ENCODE measurements around the gene GPR157.
"Not testable (repeated sequence)": the region's sequence is repeated elsewhere in the genome, so short reads cannot be mapped to it uniquely, and the experiment has no call there.

Gene GPR157

GRCh38 chr1:9118186-9118585 is 10.7 kb downstream of the GPR157 start:
- no peak for DNase-seq (ENCODE audit: low read depth)

GRCh38 chr1:9115351-9116205 is 13.3 kb downstream of the GPR157 start:
- no peak for DNase-seq (ENCODE audit: low read depth)

GRCh38 chr1:9112961-9113880 is 15.7 kb downstream of the GPR157 start:
- DNase-seq (ENCODE audit: low read depth), result no peak

GRCh38 chr1:9111957-9112356 is 16.9 kb downstream of the GPR157 start:
- no peak for DNase-seq (ENCODE audit: low read depth)

GRCh38 chr1:9111357-9111691 is 17.6 kb downstream of the GPR157 start:
- no peak for DNase-seq (ENCODE audit: low read depth)

- DNase-seq (ENCODE audit: low read depth), result peak; percentile 66
Observed at GRCh38 chr1:9110669-9111356, 18.1 kb downstream of the GPR157 start.

- DNase-seq (ENCODE audit: low read depth), result no peak
Observed at GRCh38 chr1:9108056-9108665, 20.7 kb downstream of the GPR157 start.

GRCh38 chr1:9107136-9107535 is 21.8 kb downstream of the GPR157 start:
- no peak for DNase-seq (ENCODE audit: low read depth)

GRCh38 chr1:9106286-9106685 is 22.6 kb downstream of the GPR157 start:
- no peak for DNase-seq (ENCODE audit: low read depth)

- no peak for DNase-seq (ENCODE audit: low read depth)
Observed at GRCh38 chr1:9105336-9105867, 23.5 kb downstream of the GPR157 start.

- peak; percentile 41 for DNase-seq (ENCODE audit: low read depth)
Observed at GRCh38 chr1:9101510-9102146, 27.3 kb downstream of the GPR157 start.

- DNase-seq (ENCODE audit: low read depth), result no peak
Observed at GRCh38 chr1:9100471-9101043, 28.3 kb downstream of the GPR157 start.

- no peak for DNase-seq (ENCODE audit: low read depth)
Observed at GRCh38 chr1:9099555-9099954, 29.3 kb downstream of the GPR157 start.

GRCh38 chr1:9097947-9098705 is 30.8 kb downstream of the GPR157 start:
- DNase-seq (ENCODE audit: low read depth), result no peak

- DNase-seq (ENCODE audit: low read depth), result no peak
Observed at GRCh38 chr1:9095818-9096217, 33.1 kb downstream of the GPR157 start.

- not testable (repeated sequence) for DNase-seq (ENCODE audit: low read depth)
Observed at GRCh38 chr1:9093996-9094595, 34.8 kb downstream of the GPR157 start.

- DNase-seq (ENCODE audit: low read depth), result no peak
Observed at GRCh38 chr1:9093581-9093980, 35.3 kb downstream of the GPR157 start.

GRCh38 chr1:9093091-9093490 is 35.8 kb downstream of the GPR157 start:
- no peak for DNase-seq (ENCODE audit: low read depth)

GRCh38 chr1:9088807-9089206 is 40.1 kb downstream of the GPR157 start:
- DNase-seq (ENCODE audit: low read depth), result no peak

Measured in fibroblast of gingiva (primary cell).